Stimulated activated naive B cell treated with anti-CD40 and anti-IgM and Interleukin-4, amounts not matched to agents 10 μg/mL and 1 μg/mL and 100 μg/mL, for 72 hours (primary cell): ENCODE results near the gene GPRC5D.

Experiments
- ATAC-seq, 2 donors: fragments of 150-1000 bp; cut with Tn5 transposase; replicated peaks; 2 replicates each; pipeline ENCODE4 v1.10.0; 2021; ENCODE audit warnings: moderate library complexity in 1 of 2
- DNase-seq: peaks from one replicate; pipeline ENCODE4 v3.0.0; 2021
- H3K27ac Mint-ChIP-seq: one replicate; pipeline ENCODE4 v1.8.0; 2022; ENCODE audit warnings: mild to moderate bottlenecking, mixed read lengths
- H3K27me3 Mint-ChIP-seq, 2 donors: one replicate each; pipeline ENCODE4 v1.8.0; 2022; ENCODE audit warnings: mixed read lengths in 2 of 2
- H3K36me3 Mint-ChIP-seq, 2 donors: one replicate each; pipeline ENCODE4 v1.8.0; 2022; ENCODE audit warnings: mixed read lengths in 2 of 2, mild to moderate bottlenecking in 1 of 2
- H3K4me1 Mint-ChIP-seq, 2 donors: one replicate each; pipeline ENCODE4 v1.8.0; 2022; ENCODE audit warnings: mixed read lengths in 2 of 2, mild to moderate bottlenecking in 1 of 2
- H3K4me3 Mint-ChIP-seq, 2 donors: one replicate each; pipeline ENCODE4 v1.8.0; 2022; ENCODE audit warnings: mild to moderate bottlenecking in 2 of 2, mixed read lengths in 2 of 2, moderate library complexity in 1 of 2
- H3K9me3 Mint-ChIP-seq, 2 donors: one replicate each; pipeline ENCODE4 v1.8.0; 2022; ENCODE audit warnings: mixed read lengths in 2 of 2, mild to moderate bottlenecking in 1 of 2

Gene GPRC5D

GRCh38 chr12:12952036-12952435 is at the start of gene GPRC5D:
Gene GPRC5D (minus strand): TSS chr12:12952170. CDS start chr12:12950384, 1,786 bp downstream.
- no peak within 1 kb of the TSS for H3K27ac Mint-ChIP-seq
- H3K9me3 Mint-ChIP-seq, result no peaks in the 10 kb centered on the region
- peaks cover 16 to 18% of the 10 kb centered on the region in 2 donors for H3K27me3 Mint-ChIP-seq
- no peaks in the 10 kb centered on the region for H3K4me1 Mint-ChIP-seq
- DNase-seq, result no peak
- ATAC-seq, result no peak
- no peak within 1 kb of the TSS for H3K4me3 Mint-ChIP-seq
- H3K36me3 Mint-ChIP-seq, result peaks cover 0 to 3% of the 10 kb centered on the region in 2 donors

DNA sequence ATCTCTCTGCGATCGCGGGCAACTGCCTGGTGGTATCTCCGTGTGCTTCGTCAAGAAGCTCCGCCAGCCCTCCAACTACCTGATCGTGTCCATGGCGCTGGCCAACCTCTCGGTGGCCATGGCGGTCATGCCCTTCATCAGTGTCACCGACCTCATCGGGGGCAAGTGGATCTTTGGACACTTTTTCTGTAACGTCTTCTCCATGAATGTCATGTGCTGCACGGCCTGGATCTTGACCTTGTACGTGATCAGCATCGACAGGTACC is 49.7 kb upstream of the GPRC5D start:
- Mint-ChIP-seq H3K4me3 (peak overlapping the region; percentile 81 to 93), H3K4me1 (peaks cover 24 to 46% of the 10 kb centered on the region in 2 donors), H3K27me3 (peaks cover 0 to 12% of the 10 kb centered on the region in 2 donors), H3K9me3 (no peaks in the 10 kb centered on the region), H3K36me3 (no peaks in the 10 kb centered on the region), H3K27ac (no peak overlapping the region)
- ATAC-seq (no peak), DNase-seq (no peak)

GRCh38 chr12:13000925-13001774 is 49.2 kb upstream of the GPRC5D start:
- Mint-ChIP-seq H3K27ac (peak overlapping the region; percentile 88), H3K4me3 (peak overlapping the region; percentile 91 to 93), H3K27me3 (peaks cover 0 to 12% of the 10 kb centered on the region in 2 donors), H3K9me3 (no peaks in the 10 kb centered on the region), H3K4me1 (peaks cover 24 to 46% of the 10 kb centered on the region in 2 donors), H3K36me3 (no peaks in the 10 kb centered on the region)
- peak; percentile 15 for DNase-seq
- peak; percentile 21 to 39 for ATAC-seq

DNA sequence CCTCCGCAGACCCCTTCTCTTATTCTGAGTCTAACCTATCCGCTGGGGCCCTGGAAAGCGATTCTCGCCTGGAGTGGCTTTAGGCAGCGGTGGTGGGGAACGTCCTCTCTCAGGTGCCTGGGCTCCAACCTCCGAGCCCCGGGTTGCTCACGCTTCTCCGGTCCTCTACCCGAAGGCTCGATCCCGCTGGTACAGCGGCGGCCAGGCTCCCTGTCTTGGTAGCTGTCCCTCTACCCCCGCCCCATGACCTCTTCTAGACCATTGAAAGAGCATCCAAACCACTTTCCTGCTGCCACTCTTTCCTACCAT is 48.6 kb upstream of the GPRC5D start:
- H3K36me3 Mint-ChIP-seq, result no peaks in the 10 kb centered on the region
- H3K27ac Mint-ChIP-seq, result peak overlapping the region; percentile 88
- no peaks in the 10 kb centered on the region for H3K9me3 Mint-ChIP-seq
- ATAC-seq (peak; percentile 41 to 51), DNase-seq (no peak)
- peak overlapping the region; percentile 91 to 93 for H3K4me3 Mint-ChIP-seq
- peaks cover 24 to 46% of the 10 kb centered on the region in 2 donors for H3K4me1 Mint-ChIP-seq
- peaks cover 0 to 12% of the 10 kb centered on the region in 2 donors for H3K27me3 Mint-ChIP-seq

DNA sequence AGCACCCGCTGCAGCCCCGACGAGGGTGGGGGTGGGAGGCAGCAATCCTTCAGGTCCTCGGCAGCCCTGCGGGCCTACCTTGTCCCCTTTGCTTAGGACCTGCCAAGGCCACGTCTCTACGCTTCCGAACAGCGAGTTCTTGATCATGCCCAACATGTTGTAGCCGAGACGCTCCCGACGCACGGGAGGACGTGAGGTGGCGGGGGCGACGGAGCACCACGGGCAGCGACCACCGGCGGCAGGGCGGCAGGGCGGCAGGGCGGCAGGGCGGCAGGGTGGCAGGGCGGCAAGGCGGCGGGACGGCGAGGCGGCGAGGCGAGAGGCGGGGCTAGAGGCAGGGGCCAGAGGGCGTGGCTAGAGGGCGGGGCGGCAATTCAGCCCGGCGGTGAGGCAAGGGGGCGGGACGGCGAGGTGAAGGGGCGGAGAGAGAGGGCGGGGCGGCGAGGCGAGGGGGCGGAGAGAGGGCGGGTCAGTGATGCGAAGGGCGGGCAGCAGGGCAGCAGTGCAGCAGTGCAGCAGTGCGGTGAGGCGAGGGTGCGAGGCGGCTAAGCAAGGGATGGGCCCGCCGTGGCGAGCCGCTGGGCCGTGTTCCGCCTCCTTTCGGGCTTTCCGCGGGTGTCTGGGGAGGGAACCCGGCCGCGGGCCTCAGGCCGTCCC is 48.1 kb upstream of the GPRC5D start, which contains the start of gene HEBP1:
TSS of gene HEBP1 (minus strand) at position 307 of the 657 bp plus-strand sequence. CDS start at position 156, 151 bp downstream.
- H3K36me3 Mint-ChIP-seq, result no peaks in the 10 kb centered on the region
- peak within 1 kb of the TSS; percentile 88 for H3K27ac Mint-ChIP-seq
- DNase-seq (peak; percentile 89), ATAC-seq (peak; percentile 87 to 93)
- H3K9me3 Mint-ChIP-seq, result no peaks in the 10 kb centered on the region
- peaks cover 0 to 12% of the 10 kb centered on the region in 2 donors for H3K27me3 Mint-ChIP-seq
- peak within 1 kb of the TSS; percentile 91 to 93 for H3K4me3 Mint-ChIP-seq
- peaks cover 24 to 46% of the 10 kb centered on the region in 2 donors for H3K4me1 Mint-ChIP-seq

DNA sequence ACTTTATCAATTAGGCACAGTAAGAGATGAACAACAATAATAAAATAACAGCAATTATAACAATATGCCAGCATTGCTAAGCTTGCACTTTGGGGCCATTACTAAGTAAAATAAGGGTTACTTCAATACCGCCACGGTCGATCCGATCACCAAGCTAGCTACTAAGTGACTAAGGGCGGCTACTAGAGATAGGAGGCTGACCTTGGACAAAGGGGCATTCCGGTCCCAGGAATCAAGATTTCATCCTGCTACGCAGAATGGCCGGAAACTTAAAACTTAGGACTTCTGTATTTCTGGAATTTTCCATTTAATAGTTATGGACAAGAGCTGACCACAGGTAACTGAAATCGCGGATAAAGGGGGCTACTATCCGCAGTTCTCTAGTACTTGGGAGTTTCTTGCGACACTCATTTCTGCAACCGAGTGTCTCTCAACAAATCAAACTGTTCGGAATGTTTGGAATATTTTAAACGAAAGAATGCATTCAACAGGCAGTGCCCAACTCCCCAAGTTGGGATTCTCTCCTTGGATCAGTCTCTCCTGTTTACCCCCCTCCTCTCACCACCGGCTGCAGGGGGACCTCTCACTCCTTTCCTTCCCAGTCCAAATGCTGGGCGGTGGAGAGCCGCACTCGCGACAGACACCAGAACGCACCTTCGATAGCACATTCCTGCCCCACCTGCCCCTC is 47.4 kb upstream of the GPRC5D start:
- peak overlapping the region; percentile 83 for H3K27ac Mint-ChIP-seq
- no peak for DNase-seq
- H3K4me1 Mint-ChIP-seq, result peaks cover 24 to 46% of the 10 kb centered on the region in 2 donors
- no peaks in the 10 kb centered on the region for H3K36me3 Mint-ChIP-seq
- peak overlapping the region; percentile 91 to 93 for H3K4me3 Mint-ChIP-seq
- no peaks in the 10 kb centered on the region for H3K9me3 Mint-ChIP-seq
- H3K27me3 Mint-ChIP-seq, result peaks cover 0 to 12% of the 10 kb centered on the region in 2 donors
- no peak for ATAC-seq

DNA sequence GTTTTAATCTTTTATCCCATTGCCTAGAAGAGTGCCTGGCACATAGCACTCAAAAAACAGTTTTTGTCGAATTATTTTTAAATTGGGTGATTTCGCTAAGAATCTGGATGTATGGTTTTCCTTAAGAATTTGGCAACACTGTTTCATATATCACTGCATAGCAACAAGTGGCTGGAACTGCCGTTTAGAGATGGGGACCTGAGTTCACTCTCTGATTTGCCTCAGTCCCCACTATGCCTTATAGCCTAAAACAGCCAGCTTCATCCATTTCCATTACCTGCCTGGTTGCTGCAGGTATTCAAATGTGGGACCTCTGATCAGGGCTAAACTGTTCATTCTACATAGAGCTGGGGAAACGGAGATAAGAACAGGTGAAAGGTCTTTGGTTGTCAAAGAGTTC is 46.3 kb upstream of the GPRC5D start:
- Mint-ChIP-seq H3K4me1 (peaks cover 25 to 48% of the 10 kb centered on the region in 2 donors), H3K27me3 (peaks cover 0 to 12% of the 10 kb centered on the region in 2 donors), H3K36me3 (peaks cover 3 to 4% of the 10 kb centered on the region in 2 donors), H3K4me3 (no peak overlapping the region), H3K27ac (no peak overlapping the region), H3K9me3 (peaks cover 2 to 3% of the 10 kb centered on the region in 2 donors)
- ATAC-seq, result no peak
- DNase-seq, result no peak

DNA sequence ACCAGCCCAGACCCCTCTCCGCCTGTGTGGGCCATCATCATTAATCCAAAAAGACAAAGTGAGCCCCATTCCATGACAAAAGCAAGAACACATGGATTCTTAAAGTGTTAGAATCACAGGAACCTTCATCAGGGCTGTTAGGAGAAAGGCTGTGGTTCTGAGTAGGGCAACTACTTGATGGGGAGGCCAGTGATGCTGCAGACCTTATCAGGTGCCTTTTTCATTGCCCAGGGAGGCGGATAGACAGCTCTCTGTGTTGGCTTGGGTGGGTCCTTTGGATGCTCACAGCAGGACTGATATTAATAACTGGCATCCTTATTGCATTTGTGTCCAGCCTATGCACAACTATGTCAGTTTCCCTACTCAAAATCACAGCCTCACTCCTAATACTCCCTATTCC is 45.8 kb upstream of the GPRC5D start:
- peaks cover 28 to 53% of the 10 kb centered on the region in 2 donors for H3K4me1 Mint-ChIP-seq
- H3K4me3 Mint-ChIP-seq, result no peak overlapping the region
- H3K27ac Mint-ChIP-seq, result no peak overlapping the region
- ATAC-seq (no peak), DNase-seq (no peak)
- H3K27me3 Mint-ChIP-seq, result peaks cover 0 to 11% of the 10 kb centered on the region in 2 donors
- H3K36me3 Mint-ChIP-seq, result peaks cover 3 to 5% of the 10 kb centered on the region in 2 donors
- peaks cover 2 to 4% of the 10 kb centered on the region in 2 donors for H3K9me3 Mint-ChIP-seq

DNA sequence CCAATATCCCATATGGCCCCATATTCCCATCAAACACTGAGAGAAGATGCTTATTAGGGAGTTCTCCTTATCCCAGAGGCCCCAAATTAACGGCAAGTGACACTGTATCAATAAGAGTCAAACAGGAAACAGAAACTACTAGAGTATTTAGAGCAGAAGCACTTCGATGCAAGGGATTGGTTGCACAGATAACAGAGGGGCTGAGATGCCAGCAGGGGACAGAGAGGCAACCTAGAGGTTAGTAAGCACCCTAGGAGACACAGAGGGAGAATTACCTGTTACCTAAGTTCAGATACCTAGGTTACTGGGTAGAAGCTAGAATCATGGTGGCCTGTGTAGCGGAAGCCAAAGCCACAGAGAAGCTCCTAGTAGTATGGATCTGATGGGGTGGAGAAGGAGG is 45.2 kb upstream of the GPRC5D start:
- Mint-ChIP-seq H3K4me3 (no peak overlapping the region), H3K9me3 (peaks cover 2 to 4% of the 10 kb centered on the region in 2 donors), H3K27ac (no peak overlapping the region), H3K4me1 (peaks cover 28 to 52% of the 10 kb centered on the region in 2 donors), H3K27me3 (peaks cover 0 to 5% of the 10 kb centered on the region in 2 donors), H3K36me3 (peaks cover 3 to 5% of the 10 kb centered on the region in 2 donors)
- no peak for DNase-seq
- no peak for ATAC-seq

- ATAC-seq (no peak), DNase-seq (no peak)
- Mint-ChIP-seq H3K9me3 (peaks cover 2 to 4% of the 10 kb centered on the region in 2 donors), H3K36me3 (peaks cover 3 to 6% of the 10 kb centered on the region in 2 donors), H3K4me1 (peaks cover 27 to 53% of the 10 kb centered on the region in 2 donors), H3K4me3 (no peak overlapping the region), H3K27me3 (no peaks in the 10 kb centered on the region), H3K27ac (no peak overlapping the region)
Observed at GRCh38 chr12:12996209-12996608, 44.2 kb upstream of the GPRC5D start.

- DNase-seq, result no peak
- no peaks in the 10 kb centered on the region for H3K27me3 Mint-ChIP-seq
- H3K36me3 Mint-ChIP-seq, result peaks cover 6 to 8% of the 10 kb centered on the region in 2 donors
- H3K9me3 Mint-ChIP-seq, result peaks cover 2 to 4% of the 10 kb centered on the region in 2 donors
- no peak overlapping the region for H3K4me3 Mint-ChIP-seq
- H3K4me1 Mint-ChIP-seq, result peaks cover 24 to 50% of the 10 kb centered on the region in 2 donors
- no peak overlapping the region for H3K27ac Mint-ChIP-seq
- ATAC-seq, result no peak
Observed at GRCh38 chr12:12995088-12995487, 43.1 kb upstream of the GPRC5D start.

GRCh38 chr12:12993367-12993766 is 41.4 kb upstream of the GPRC5D start:
- peaks cover 6 to 9% of the 10 kb centered on the region in 2 donors for H3K36me3 Mint-ChIP-seq
- no peaks in the 10 kb centered on the region for H3K27me3 Mint-ChIP-seq
- peaks cover 17 to 37% of the 10 kb centered on the region in 2 donors for H3K4me1 Mint-ChIP-seq
- H3K27ac Mint-ChIP-seq, result peak overlapping the region; percentile 1
- DNase-seq (no peak), ATAC-seq (no peak)
- H3K4me3 Mint-ChIP-seq, result peak overlapping the region; percentile 53 to 70
- peaks cover 2 to 4% of the 10 kb centered on the region in 2 donors for H3K9me3 Mint-ChIP-seq

DNA sequence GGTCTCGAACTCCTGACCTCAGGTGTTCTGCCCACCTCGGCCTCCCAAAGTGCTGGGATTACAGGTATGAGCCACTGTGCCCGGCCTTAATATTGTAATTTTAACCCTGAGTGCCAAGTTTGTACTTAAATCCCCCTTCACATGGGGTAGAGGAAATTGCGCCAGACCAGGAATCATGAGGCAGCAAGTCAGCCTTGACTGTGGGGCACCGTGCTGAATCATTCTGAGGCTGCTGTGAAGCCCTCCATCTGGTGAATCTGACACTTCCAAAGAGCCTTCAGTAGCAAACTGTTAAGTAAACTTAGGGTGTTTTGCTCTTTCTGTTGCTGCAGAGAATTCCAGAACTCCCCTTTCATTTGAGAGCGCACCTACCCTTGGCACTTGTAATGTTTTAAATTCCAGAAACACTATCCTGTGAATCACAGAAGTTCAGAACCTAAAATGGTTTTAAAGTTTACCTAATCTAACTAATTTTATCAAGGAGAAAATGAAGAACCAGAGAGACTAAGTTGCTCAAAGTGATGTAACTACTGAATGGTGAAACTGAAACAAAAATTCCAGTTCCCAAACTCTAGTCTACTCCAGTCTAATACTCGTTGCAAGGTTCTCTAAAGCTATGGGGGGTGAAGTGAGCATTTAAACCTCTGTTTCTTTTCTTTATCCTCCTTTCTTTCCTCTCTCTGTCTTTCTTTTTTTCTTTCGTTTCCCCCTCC is 40.6 kb upstream of the GPRC5D start:
- H3K27me3 Mint-ChIP-seq, result no peaks in the 10 kb centered on the region
- peaks cover 6 to 11% of the 10 kb centered on the region in 2 donors for H3K36me3 Mint-ChIP-seq
- H3K4me3 Mint-ChIP-seq, result peak overlapping the region; percentile 19 to 70
- no peak for DNase-seq
- H3K9me3 Mint-ChIP-seq, result peaks cover 2 to 4% of the 10 kb centered on the region in 2 donors
- no peak for ATAC-seq
- H3K27ac Mint-ChIP-seq, result no peak overlapping the region
- peaks cover 15 to 29% of the 10 kb centered on the region in 2 donors for H3K4me1 Mint-ChIP-seq
